Mucosa of descending colon (tissue), 3 donors: Measurements from ENCODE around the gene FCN3. TPM values are rescaled to one million over a fixed set of nuclear protein-coding genes. Genes with fewer than 3 reads are reported as not detected.
"Not testable (repeated sequence)": the region's sequence is repeated elsewhere in the genome, so short reads cannot be mapped to it uniquely, and the experiment has no call there.

Source experiments
- ATAC-seq: fragments of 200-7000 bp; cut with Tn5 transposase; one replicate; pipeline ENCODE4 v1.9.1; 2020; ENCODE audit warnings: mild to moderate bottlenecking, moderate library complexity
- DNase-seq, 3 donors: peaks; one replicate each; pipeline ENCODE4 v3.0.0-alpha.2; 2020
- H3K36me3 ChIP-seq: fragments of 200-600 bp; one replicate; pipeline ENCODE4 v1.8.0; 2021; ENCODE audit warnings: low read depth, mild to moderate bottlenecking
- H3K4me1 ChIP-seq: fragments of 200-600 bp; one replicate; pipeline ENCODE4 v1.8.0; 2021; ENCODE audit warnings: low read depth, mild to moderate bottlenecking
- H3K4me3 ChIP-seq: fragments of 200-600 bp; one replicate; pipeline ENCODE4 v1.8.0; 2021; ENCODE audit warnings: mild to moderate bottlenecking
- H3K9me3 ChIP-seq: fragments of 200-600 bp; one replicate; pipeline ENCODE4 v1.8.0; 2021; ENCODE audit warnings: mild to moderate bottlenecking
- CTCF ChIP-seq: fragments of 200-600 bp; IDR thresholded peaks from one replicate; pipeline ENCODE4 v1.8.0; 2022; ENCODE audit warnings: antibody characterized with exemption, mild to moderate bottlenecking
- intact Hi-C, 2 donors: fragments of 100-400 bp; cut with DNase I in 1 of 2; cut with micrococcal nuclease in 1 of 2; formaldehyde crosslinking; loops; one replicate each; pipeline versions ENCODE4 v1.11.0 to v1.11.1; 2022; cut with DNase I, micrococcal nuclease
- total RNA-seq, 3 donors: library from RNA; stranded (reverse); fragmentation: NEBNext Ultra II Directional in 2 of 3; extraction: Animal tissue kit (Norgen Biotek cat#: 25700) in 2 of 3; gene quantifications; one replicate each; pipeline versions ENCODE4 v1.2.1 to v1.2.4, GENCODE V29; 2021 to 2023
- donor health status: DM: no; HTN: no; CAD: no; lungs with moderate emphysema.
- donor health status: DM: no; HTN: no; CAD: no.
- donor health status: DM: no; HTN: yes; CAD: no.

FCN3 gene
- total RNA-seq, 3 donors from 2014 or later, result 0.60 to 0.79 TPM; not detected in 1

DNA sequence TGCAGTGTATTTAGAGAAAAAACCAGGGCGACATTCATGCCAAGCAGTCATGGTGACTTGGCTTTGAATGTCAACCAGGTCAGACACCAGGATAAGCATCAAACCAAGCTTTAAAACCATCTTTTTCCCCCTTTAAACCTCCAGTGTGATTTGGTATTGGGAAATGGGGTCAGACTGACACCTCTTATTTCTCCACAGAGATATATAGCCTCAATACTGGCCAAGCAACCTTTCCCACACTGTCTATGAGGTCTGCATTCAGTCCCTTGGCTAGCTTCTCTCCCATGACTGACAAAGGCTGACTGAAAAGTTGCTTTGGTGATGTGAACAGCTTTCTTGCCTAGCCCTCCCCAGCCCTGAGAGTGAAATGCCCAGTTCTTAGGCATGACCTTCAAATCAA lies 39.5 kb upstream of the FCN3 start:
- Histone ChIP-seq H3K9me3 (no peaks in the 10 kb centered on the region), H3K36me3 (no peaks in the 10 kb centered on the region), H3K4me1 (peaks cover 5% of the 10 kb centered on the region), H3K4me3 (no peak overlapping the region)
- ATAC-seq (no peak), DNase-seq (no peak)
- no peak for TF ChIP-seq CTCF
- intact Hi-C loops, result loop anchor here in 1 of 2 donors (10.0 kb wide), 1 partner anchor 191 kb away; the partner anchor contains the start of gene AHDC1

- Histone ChIP-seq H3K4me1 (no peaks in the 10 kb centered on the region), H3K4me3 (no peak overlapping the region), H3K9me3 (no peaks in the 10 kb centered on the region), H3K36me3 (no peaks in the 10 kb centered on the region)
- TF ChIP-seq CTCF, result no peak
- intact Hi-C loops, result loop anchor here in 1 of 2 donors (10.0 kb wide), 1 partner anchor 192 kb away; the partner anchor contains the start of gene AHDC1
- DNase-seq (no peak), ATAC-seq (no peak)
Observed at GRCh38 chr1:27413004-27413403, 38.4 kb upstream of the FCN3 start.

DNA sequence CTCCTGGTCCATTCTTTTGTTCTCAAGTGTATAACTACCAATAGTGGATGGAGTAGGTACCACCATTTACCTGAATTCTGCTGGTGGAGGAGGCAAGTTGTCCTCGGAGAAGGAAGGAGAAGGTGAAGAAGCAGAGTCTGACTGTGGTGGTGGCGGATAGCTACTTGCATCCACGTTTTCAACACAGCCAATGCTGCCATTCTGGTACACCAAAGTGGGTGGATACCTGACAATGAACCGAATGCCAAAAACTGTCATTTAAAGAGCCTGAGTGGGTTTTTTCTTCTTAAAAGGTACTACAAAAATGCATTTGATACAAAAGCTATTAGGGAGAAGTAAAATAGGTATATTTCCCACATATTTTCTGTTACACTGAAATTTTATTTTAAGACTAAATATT lies 37.9 kb upstream of the FCN3 start:
- H3K36me3 ChIP-seq, result no peaks in the 10 kb centered on the region
- no peak for DNase-seq
- no peak overlapping the region for H3K4me3 ChIP-seq
- intact Hi-C loops, result loop anchor here in 1 of 2 donors (10.0 kb wide), 1 partner anchor 192 kb away; the partner anchor contains the start of gene AHDC1
- H3K4me1 ChIP-seq, result no peaks in the 10 kb centered on the region
- no peaks in the 10 kb centered on the region for H3K9me3 ChIP-seq
- no peak for TF ChIP-seq CTCF
- ATAC-seq, result no peak

GRCh38 chr1:27410709-27411108 lies 36.1 kb upstream of the FCN3 start:
- intact Hi-C loops, result loop anchor here in 1 of 2 donors (10.0 kb wide), 1 partner anchor 194 kb away; the partner anchor contains the start of gene AHDC1
- TF ChIP-seq CTCF, result no peak

DNA sequence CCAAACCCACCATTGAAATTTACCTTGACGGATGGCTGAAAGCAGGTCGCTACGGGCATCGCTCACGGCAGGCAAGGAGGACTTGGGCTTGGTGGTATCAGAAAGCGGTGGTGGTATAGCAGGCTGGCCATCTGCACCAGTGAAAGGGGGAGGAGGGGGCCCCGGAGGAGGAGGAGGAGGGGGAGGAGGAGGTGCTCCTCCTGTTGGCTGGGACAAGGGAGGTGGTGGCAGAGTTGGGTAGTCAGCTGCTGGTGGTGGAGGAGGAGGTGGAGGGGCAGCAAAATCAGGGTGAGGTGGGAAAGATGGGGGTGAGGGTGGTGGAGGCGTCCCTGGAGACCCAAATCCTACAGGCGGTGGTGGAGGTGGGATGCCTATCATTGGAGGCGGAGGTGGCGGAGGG lies 35.0 kb upstream of the FCN3 start:
- ATAC-seq (no peak), DNase-seq (no peak)
- Histone ChIP-seq H3K4me1 (peaks cover 12% of the 10 kb centered on the region), H3K4me3 (no peak overlapping the region), H3K9me3 (no peaks in the 10 kb centered on the region), H3K36me3 (no peaks in the 10 kb centered on the region)
- no peak for TF ChIP-seq CTCF
- intact Hi-C loops, result loop anchor here in 1 of 2 donors (10.0 kb wide), 1 partner anchor 195 kb away; the partner anchor contains the start of gene AHDC1

More at GRCh38 chr1:27410709-27411108, 36.1 kb upstream of the FCN3 start:
- peaks cover 7% of the 10 kb centered on the region for H3K4me1 ChIP-seq
- H3K36me3 ChIP-seq, result no peaks in the 10 kb centered on the region
- ATAC-seq (no peak), DNase-seq (no peak)
- no peak overlapping the region for H3K4me3 ChIP-seq
- no peaks in the 10 kb centered on the region for H3K9me3 ChIP-seq

- Histone ChIP-seq H3K4me3 (no peak overlapping the region), H3K36me3 (no peaks in the 10 kb centered on the region), H3K4me1 (peaks cover 12% of the 10 kb centered on the region), H3K9me3 (no peaks in the 10 kb centered on the region)
- DNase-seq (no peak), ATAC-seq (no peak)
- no peak for TF ChIP-seq CTCF
- intact Hi-C loops, result no loop called here
Observed at GRCh38 chr1:27408151-27408550, 33.5 kb upstream of the FCN3 start.

GRCh38 chr1:27406791-27407190 lies 32.2 kb upstream of the FCN3 start:
- peaks cover 21% of the 10 kb centered on the region for H3K4me1 ChIP-seq
- DNase-seq, intact Hi-C loops, H3K9me3 ChIP-seq, H3K4me3 ChIP-seq, ATAC-seq, H3K36me3 ChIP-seq: not testable (repeated sequence)
